K562 (cell line): ENCODE measurements around the gene TPM4. TPM values are rescaled to one million over a fixed set of nuclear protein-coding genes. Genes with fewer than 3 reads are reported as not detected.

Experiments
- CAMTA2 ChIP-seq: fragments of 250-450 bp; sonication (Bioruptor Pico); conservative IDR thresholded peaks from 2 replicates; pipeline ENCODE4 v1.5.1; 2022
- CBX8 ChIP-seq: fragments of 200-600 bp; sonication (generic); IDR thresholded peaks from 2 replicates; pipeline ENCODE4 v1.6.1; 2012; ENCODE audit warnings: borderline replicate concordance, mixed run types, low read depth, mild to moderate bottlenecking, moderate library complexity, mixed read lengths, low read length, control low read depth, inconsistent platforms; ENCODE audit not compliant: poor library complexity, severe bottlenecking; ENCODE audit errors: extremely low read depth
- CCNT2 ChIP-seq: IDR thresholded peaks from 2 replicates; pipeline ENCODE4 v1.6.1; 2011; ENCODE audit warnings: borderline replicate concordance, low read depth, mild to moderate bottlenecking, moderate library complexity, mixed read lengths, low read length; ENCODE audit not compliant: insufficient read length; ENCODE audit errors: extremely low read depth
- EHMT2 ChIP-seq: fragments of 450-650 bp; IDR thresholded peaks from 2 replicates; pipeline ENCODE4 v1.6.1; 2018; ENCODE audit warnings: antibody characterized with exemption
- HDAC2 ChIP-seq: fragments of 450-650 bp; IDR thresholded peaks from 2 replicates; pipeline ENCODE4 v1.6.1; 2016; ENCODE audit warnings: mild to moderate bottlenecking
- HNRNPUL1 ChIP-seq: fragments of 200-400 bp; formaldehyde crosslinking; IDR thresholded peaks from 2 replicates; pipeline ENCODE4 v1.6.1; 2017; ENCODE audit warnings: low read length
- MGA ChIP-seq: fragments of 450-650 bp; IDR thresholded peaks from 2 replicates; pipeline ENCODE4 v1.6.1; 2016; ENCODE audit warnings: mild to moderate bottlenecking, moderate library complexity
- MYBL2 ChIP-seq, 2 experiments: fragments of 450-650 bp in 1 of 2; sonication (generic) in 1 of 2; formaldehyde crosslinking in 1 of 2; IDR thresholded peaks; 2 replicates each; pipeline versions ENCODE4 v1.6.1 to v1.8.1; 2017 to 2022; ENCODE audit warnings: borderline replicate concordance in 1 of 2, inconsistent platforms in 1 of 2, low read depth in 1 of 2, mild to moderate bottlenecking in 1 of 2, missing genetic modification reagents in 1 of 2, moderate library complexity in 1 of 2
- NCOA6 ChIP-seq: fragments of 450-650 bp; IDR thresholded peaks from 2 replicates; pipeline ENCODE4 v1.6.1; 2017; ENCODE audit warnings: mild to moderate bottlenecking
- PML ChIP-seq: IDR thresholded peaks from 2 replicates; pipeline ENCODE4 v1.6.1; 2012; ENCODE audit warnings: low read length, inconsistent platforms
- RBM17 ChIP-seq: fragments of 200-400 bp; formaldehyde crosslinking; IDR thresholded peaks from 2 replicates; pipeline ENCODE4 v1.6.1; 2017; ENCODE audit warnings: low read depth, mild to moderate bottlenecking, low read length, borderline replicate concordance
- TEAD4 ChIP-seq, 2 experiments: sonication (generic) in 1 of 2; formaldehyde crosslinking in 1 of 2; IDR thresholded peaks; 2 replicates each; pipeline versions ENCODE4 v1.6.1 to v1.8.0; 2012 to 2022; ENCODE audit warnings: borderline replicate concordance in 1 of 2, inconsistent platforms in 1 of 2, low read length in 1 of 2, mild to moderate bottlenecking in 1 of 2, missing genetic modification reagents in 1 of 2
- YBX1 ChIP-seq: fragments of 450-650 bp; IDR thresholded peaks from 2 replicates; pipeline ENCODE4 v1.7.1; 2016; ENCODE audit warnings: mild to moderate bottlenecking
- polyA plus RNA-seq, 8 experiments: library from polyadenylated mRNA; depleted of rRNA in 4 of 8; stranded (reverse) in 5 of 8; unstranded in 3 of 8; fragments of >200 nt; fragmentation: Nextera tagmentation in 2 of 8; fragmentation: Illumina TruSeq in 1 of 8; extraction: Ambion mirVana in 2 of 8; extraction: Trizol in 1 of 8; gene quantifications; 2 replicates each; pipeline versions ENCODE4 v1.2.1 to v1.2.3, GENCODE V29; 2011 to 2014; ENCODE audit warnings: inconsistent platforms in 1 of 8, missing spikeins in 1 of 8
- total RNA-seq, 7 experiments: library from RNA; depleted of rRNA in 6 of 7; stranded (reverse); fragments of >200 nt in 6 of 7; fragmentation: Illumina TruSeq in 2 of 7; extraction: Trizol in 2 of 7; gene quantifications; 2 replicates each; pipeline versions ENCODE4 v1.2.1 to v1.2.3, GENCODE V29; 2011 to 2021; ENCODE audit warnings: low replicate concordance in 1 of 7
- TF ChIP-seq, protein P1 (sequence below): fragments of 250-450 bp; sonication (Bioruptor Pico); IDR thresholded peaks from 2 replicates; pipeline ENCODE4 v1.4.0; 2020; ENCODE audit warnings: borderline replicate concordance

The TPM4 gene
- total and polyA plus RNA-seq, 9 of the 15 experiments (the other 6 are each of a cell fraction or from before 2014, with no cell fraction given) = 28.1 to 111 (median 77.4) TPM

DNA sequence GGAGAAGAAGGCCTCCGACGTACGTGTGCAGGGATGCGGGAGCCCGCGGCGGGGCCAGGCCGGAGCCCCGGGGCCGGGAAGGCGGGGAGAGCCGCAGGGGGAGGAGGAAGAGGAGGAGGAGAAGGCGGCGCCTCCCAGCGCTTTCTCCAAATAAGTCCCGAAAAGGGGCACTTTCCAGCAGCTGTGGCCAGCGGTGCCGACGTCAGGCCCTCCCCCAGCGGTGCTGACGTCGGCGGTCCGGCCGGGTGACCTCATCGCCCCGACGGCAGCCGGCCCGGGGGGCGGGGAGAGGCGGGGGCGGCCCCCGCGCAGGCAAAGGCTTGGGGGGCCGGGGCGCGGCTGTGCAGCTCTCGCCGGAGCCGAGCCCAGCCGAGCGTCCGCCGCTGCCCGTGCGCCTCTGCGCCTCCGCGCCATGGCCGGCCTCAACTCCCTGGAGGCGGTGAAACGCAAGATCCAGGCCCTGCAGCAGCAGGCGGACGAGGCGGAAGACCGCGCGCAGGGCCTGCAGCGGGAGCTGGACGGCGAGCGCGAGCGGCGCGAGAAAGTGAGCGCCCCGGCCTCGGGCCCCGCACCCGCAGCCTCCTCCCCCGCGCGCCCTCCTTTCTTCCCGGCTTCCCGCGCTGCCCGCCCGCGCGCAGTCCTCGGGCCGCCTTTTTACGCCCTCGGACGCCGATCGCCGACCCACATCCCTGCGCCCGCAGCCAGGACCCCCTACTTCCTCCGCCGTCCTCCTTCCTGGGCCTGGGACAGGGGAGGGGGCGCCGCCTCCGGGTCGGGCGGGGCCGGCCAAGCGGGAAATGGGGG, at the start of gene TPM4 (continued):
- TF ChIP-seq HDAC2 = no peak
- TF ChIP-seq TEAD4 (IDR thresholded peaks at IDR 0.05; ENCODE audit: low read length) = no peak
- no peak for TF ChIP-seq TEAD4 (CRISPR knock-in tag; IDR thresholded peaks at IDR 0.05; ENCODE audit: borderline replicate concordance)
- TF ChIP-seq RBM17 = no peak
- TF ChIP-seq CCNT2 = peak; percentile 75
- TF ChIP-seq EHMT2 = no peak
- peak; percentile 46; the same call in 1 of the 2 replicates for TF ChIP-seq PML
- peak; percentile 85 for TF ChIP-seq NCOA6
- TF ChIP-seq MYBL2 (IDR thresholded peaks at IDR 0.05; ENCODE audit: low read depth) = no peak
- no peak for TF ChIP-seq MYBL2 (CRISPR knock-in tag; IDR thresholded peaks at IDR 0.05; ENCODE audit: borderline replicate concordance)
- TF ChIP-seq MGA = no peak; the same call in 1 of the 2 replicates
- TF ChIP-seq CAMTA2 (CRISPR knock-in tag) = no peak
- TF ChIP-seq CBX8 = no peak
- TF ChIP-seq, protein P1, sequence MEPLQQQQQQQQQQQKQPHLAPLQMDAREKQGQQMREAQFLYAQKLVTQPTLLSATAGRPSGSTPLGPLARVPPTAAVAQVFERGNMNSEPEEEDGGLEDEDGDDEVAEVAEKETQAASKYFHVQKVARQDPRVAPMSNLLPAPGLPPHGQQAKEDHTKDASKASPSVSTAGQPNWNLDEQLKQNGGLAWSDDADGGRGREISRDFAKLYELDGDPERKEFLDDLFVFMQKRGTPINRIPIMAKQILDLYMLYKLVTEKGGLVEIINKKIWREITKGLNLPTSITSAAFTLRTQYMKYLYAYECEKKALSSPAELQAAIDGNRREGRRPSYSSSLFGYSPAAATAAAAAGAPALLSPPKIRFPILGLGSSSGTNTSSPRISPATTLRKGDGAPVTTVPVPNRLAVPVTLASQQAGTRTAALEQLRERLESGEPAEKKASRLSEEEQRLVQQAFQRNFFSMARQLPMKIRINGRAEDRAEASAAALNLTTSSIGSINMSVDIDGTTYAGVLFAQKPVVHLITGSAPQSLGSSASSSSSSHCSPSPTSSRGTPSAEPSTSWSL (CRISPR knock-in tag) = no peak
- TF ChIP-seq YBX1 = no peak
- TF ChIP-seq HNRNPUL1 = no peak
